NOMO-1 (cell line): ENCODE data around the gene RAB3B.
A peak's percentile ranks its signal among the peaks of the same experiment; 100 is the strongest.
"Not testable (repeated sequence)": the region's sequence is repeated elsewhere in the genome, so short reads cannot be mapped to it uniquely, and the experiment has no call there.

Source experiments
- DNase-seq, 2 experiments: peaks; one replicate each; lab custom pipeline; 2025; ENCODE audit not compliant: unreplicated experiment in 2 of 2; lab: John Stamatoyannopoulos, UW

Gene RAB3B

GRCh38 chr1:51924455-51924854 is 66.0 kb downstream of the RAB3B start:
- DNase-seq, result no peak

GRCh38 chr1:51922040-51922439 is 68.5 kb downstream of the RAB3B start:
- DNase-seq, result no peak

GRCh38 chr1:51920130-51920529 is 70.4 kb downstream of the RAB3B start:
- DNase-seq, result no peak

GRCh38 chr1:51919684-51920083 is 70.8 kb downstream of the RAB3B start:
- no peak for DNase-seq

GRCh38 chr1:51916587-51917405 is 73.7 kb downstream of the RAB3B start:
- DNase-seq, result no peak

- DNase-seq, result no peak
Measured at GRCh38 chr1:51915951-51916350, 74.5 kb downstream of the RAB3B start.

- no peak for DNase-seq
Measured at GRCh38 chr1:51912881-51913280, 77.6 kb downstream of the RAB3B start.

- no peak for DNase-seq
Measured at GRCh38 chr1:51910221-51911000, 80.1 kb downstream of the RAB3B start.

GRCh38 chr1:51908499-51908898 is 82.0 kb downstream of the RAB3B start:
- no peak for DNase-seq

- DNase-seq, result no peak
Measured at GRCh38 chr1:51907079-51907702, 83.3 kb downstream of the RAB3B start.

GRCh38 chr1:51906306-51907078 is 84.0 kb downstream of the RAB3B start:
- no peak for DNase-seq

GRCh38 chr1:51902456-51902855 is 88.0 kb downstream of the RAB3B start:
- DNase-seq, result no peak

- DNase-seq, result no peak
Measured at GRCh38 chr1:51901151-51901550, 89.3 kb downstream of the RAB3B start.

- no peak for DNase-seq
Measured at GRCh38 chr1:51899022-51899421, 91.5 kb downstream of the RAB3B start.

- DNase-seq, result no peak
Measured at GRCh38 chr1:51898090-51898734, 92.3 kb downstream of the RAB3B start.

GRCh38 chr1:51897699-51898031 is 92.8 kb downstream of the RAB3B start:
- DNase-seq, result no peak

- not testable (repeated sequence) for DNase-seq
Measured at GRCh38 chr1:51894748-51895147, 95.8 kb downstream of the RAB3B start.

GRCh38 chr1:51878616-51879336 is 111.7 kb downstream of the RAB3B start, which contains the start of gene NRDC:
NRDC (minus strand) TSS chr1:51878727; CDS start chr1:51878615, 112 bp downstream.
- peak; percentile 96 to 99 for DNase-seq

- DNase-seq, result no peak
Measured at GRCh38 chr1:51878308-51878615, 112.2 kb downstream of the RAB3B start.
